Body of pancreas (tissue), 4 donors: Measurements from ENCODE around the gene GNB5.

ENCODE experiments used
- POLR2A ChIP-seq, 3 donors: fragments of 450-650 bp; IDR thresholded peaks; one replicate each; pipeline ENCODE4 v1.6.1; 2016; ENCODE audit warnings: antibody characterized with exemption in 3 of 3, mild to moderate bottlenecking in 2 of 3
- TF ChIP-seq, protein P1 (sequence below), 7 experiments: fragments of 450-650 bp in 4 of 7; fragments of 200-600 bp in 3 of 7; sonication (generic) in 3 of 7; IDR thresholded peaks; one replicate each; pipeline ENCODE4 v1.5.1; 2016 to 2019; ENCODE audit warnings: antibody characterized with exemption in 7 of 7

DNA sequence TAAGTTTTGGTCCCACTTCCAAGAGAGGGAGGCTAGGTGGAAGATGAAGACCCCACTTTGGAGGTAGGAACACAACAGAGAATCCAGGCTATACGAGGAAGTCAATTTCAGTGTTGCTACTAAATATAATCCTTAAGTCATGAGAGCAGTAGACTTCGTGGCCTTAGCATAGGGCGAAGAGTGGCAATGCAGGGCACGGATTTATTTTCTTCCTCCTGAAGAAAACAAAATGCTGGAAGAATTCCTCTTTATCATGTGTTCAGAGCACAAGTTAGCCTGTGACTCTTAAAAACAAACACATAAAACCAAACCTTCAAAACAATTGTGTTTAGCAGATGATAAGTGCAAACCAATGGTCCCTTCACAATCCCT lies 98.0 kb downstream of the GNB5 start:
- TF ChIP-seq, protein P1, sequence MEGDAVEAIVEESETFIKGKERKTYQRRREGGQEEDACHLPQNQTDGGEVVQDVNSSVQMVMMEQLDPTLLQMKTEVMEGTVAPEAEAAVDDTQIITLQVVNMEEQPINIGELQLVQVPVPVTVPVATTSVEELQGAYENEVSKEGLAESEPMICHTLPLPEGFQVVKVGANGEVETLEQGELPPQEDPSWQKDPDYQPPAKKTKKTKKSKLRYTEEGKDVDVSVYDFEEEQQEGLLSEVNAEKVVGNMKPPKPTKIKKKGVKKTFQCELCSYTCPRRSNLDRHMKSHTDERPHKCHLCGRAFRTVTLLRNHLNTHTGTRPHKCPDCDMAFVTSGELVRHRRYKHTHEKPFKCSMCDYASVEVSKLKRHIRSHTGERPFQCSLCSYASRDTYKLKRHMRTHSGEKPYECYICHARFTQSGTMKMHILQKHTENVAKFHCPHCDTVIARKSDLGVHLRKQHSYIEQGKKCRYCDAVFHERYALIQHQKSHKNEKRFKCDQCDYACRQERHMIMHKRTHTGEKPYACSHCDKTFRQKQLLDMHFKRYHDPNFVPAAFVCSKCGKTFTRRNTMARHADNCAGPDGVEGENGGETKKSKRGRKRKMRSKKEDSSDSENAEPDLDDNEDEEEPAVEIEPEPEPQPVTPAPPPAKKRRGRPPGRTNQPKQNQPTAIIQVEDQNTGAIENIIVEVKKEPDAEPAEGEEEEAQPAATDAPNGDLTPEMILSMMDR (IDR thresholded peaks at IDR 0.05), result no peak
- TF ChIP-seq POLR2A (IDR thresholded peaks at IDR 0.05), result no peak
